ENCODE data around the gene KRTAP10-9.

DNA sequence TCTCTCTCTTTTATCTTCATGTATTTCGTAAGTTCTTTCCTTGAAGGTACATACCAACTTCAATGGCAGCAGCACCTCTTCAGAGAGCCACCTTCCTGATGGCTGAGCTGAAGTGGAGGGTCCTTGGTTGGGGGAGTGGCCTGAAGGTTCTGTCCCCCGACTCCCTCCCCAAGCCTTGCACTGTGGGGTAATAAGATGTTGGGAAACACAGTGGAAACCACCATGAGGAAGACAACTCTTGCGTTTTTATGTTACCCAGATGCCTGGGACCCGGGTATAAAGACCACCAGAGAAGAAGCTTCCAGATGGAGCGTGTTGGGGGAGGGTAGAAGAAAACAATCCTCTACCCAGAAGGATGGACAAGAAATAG is 31.6 kb downstream of the KRTAP10-9 start:
- no peak for TF ChIP-seq CTCF (IDR thresholded peaks at IDR 0.05)
- TF ChIP-seq POLR2AphosphoS5 (IDR thresholded peaks at IDR 0.05; ENCODE audit: insufficient read depth in 1 of 2, low read depth in 1 of 2): no peak
- TF ChIP-seq POLR2A (IDR thresholded peaks at IDR 0.05): no peak

Measured in vagina (tissue), 2 donors.